Aorta (tissue), 5 donors: Measurements from ENCODE around the gene PRKAG2. TPM values are rescaled to one million over a fixed set of nuclear protein-coding genes. Genes with fewer than 3 reads are reported as not detected.

Experiments used
- ATAC-seq: fragments of 200-7000 bp; cut with Tn5 transposase; one replicate; pipeline ENCODE4 v1.9.1; 2022; ENCODE audit warnings: moderate library complexity; ENCODE audit not compliant: low FRiP score
- DNase-seq, 2 donors: peaks; one replicate each; pipeline ENCODE4 v3.0.0-alpha.2; 2020
- H3K27ac ChIP-seq, 2 donors: one replicate each; pipeline ENCODE4 v1.5.1; 2013; ENCODE audit warnings: low read length in 2 of 2, mild to moderate bottlenecking in 2 of 2, moderate library complexity in 2 of 2, control low read depth in 1 of 2, inconsistent platforms in 1 of 2, low read depth in 1 of 2
- H3K27me3 ChIP-seq, 2 donors: one replicate each; pipeline ENCODE4 v1.6.1; 2013; ENCODE audit warnings: control low read depth in 1 of 2, low read length in 1 of 2, mild to moderate bottlenecking in 1 of 2, moderate library complexity in 1 of 2; ENCODE audit not compliant: insufficient read depth in 2 of 2, control insufficient read depth in 1 of 2
- H3K36me3 ChIP-seq, 2 donors: one replicate each; pipeline ENCODE4 v1.6.1; 2013; ENCODE audit warnings: control low read depth in 1 of 2, low read length in 1 of 2, mild to moderate bottlenecking in 1 of 2; ENCODE audit not compliant: insufficient read depth in 2 of 2, control insufficient read depth in 1 of 2
- H3K4me1 ChIP-seq, 2 donors: one replicate each; pipeline ENCODE4 v1.6.1; 2013; ENCODE audit warnings: low read length in 2 of 2, control low read depth in 1 of 2, mild to moderate bottlenecking in 1 of 2, moderate library complexity in 1 of 2; ENCODE audit not compliant: insufficient read depth in 2 of 2, control insufficient read depth in 1 of 2
- H3K4me3 ChIP-seq, 2 donors: one replicate each; pipeline ENCODE4 v1.5.1; 2013; ENCODE audit warnings: low read length in 2 of 2, control low read depth in 1 of 2, mild to moderate bottlenecking in 1 of 2
- H3K9me3 ChIP-seq: one replicate; pipeline ENCODE4 v1.6.1; 2013; ENCODE audit warnings: mild to moderate bottlenecking, low read length; ENCODE audit not compliant: control insufficient read depth
- WGBS, 2 donors: extraction: QIAGEN DNeasy Blood & Tissue Kit; methylation state at CpG; one replicate each; pipeline ENCODE4 v1.1.7; 2013; 5-methylcytosine and 5-hydroxymethylcytosine counted together
- intact Hi-C, 2 donors: fragments of 100-400 bp; cut with DNase I; formaldehyde crosslinking; loops; one replicate each; pipeline versions ENCODE4 v1.14.2 to v1.15.0; 2022
- polyA plus RNA-seq, 2 donors: library from polyadenylated mRNA; stranded (reverse); fragments of 200-250 nt; gene quantifications; one replicate each; pipeline ENCODE4 v1.2.3, GENCODE V29; 2013
- total RNA-seq, 2 donors: library from RNA; stranded (reverse); fragmentation: NEBNext Ultra II Directional; extraction: Animal tissue kit (Norgen Biotek cat#: 25700); gene quantifications; one replicate each; pipeline ENCODE4 v1.2.1, GENCODE V29; 2021
- donor health status: healthy with polysubstance abuse.
- donor health status: Bipolar disorder and iron deficiency.
- donor health status: DM: no; HTN: no; CAD: no.
- donor health status: DM: no; HTN: no; CAD: no.
- donor health status: DM: yes; HTN: yes; CAD: no.

The PRKAG2 gene
- total and polyA plus RNA-seq, 4 donors = 34.0 to 69.9 (median 52.6) TPM

GRCh38 chr7:151823566-151824372, 53.1 kb downstream of the PRKAG2 start:
- Histone ChIP-seq H3K4me1 (no peaks in the 10 kb centered on the region), H3K27me3 (no peaks in the 10 kb centered on the region), H3K4me3 (no peak overlapping the region), H3K36me3 (no peaks in the 10 kb centered on the region), H3K27ac (no peak overlapping the region), H3K9me3 (no peaks in the 10 kb centered on the region)
- DNase-seq (peak in 1 of 2 donors; percentile 9), ATAC-seq (no peak)
- WGBS, 2 donors = 54 to 64% methylated on average over 8 of the region's 8 CpGs
- intact Hi-C loops = no loop called here

- peak in 1 of 2 donors; percentile 65 for DNase-seq
- ATAC-seq = no peak
Observed at GRCh38 chr7:151822541-151823181, 54.3 kb downstream of the PRKAG2 start.

GRCh38 chr7:151821806-151822540, 54.9 kb downstream of the PRKAG2 start:
- ATAC-seq (no peak), DNase-seq (peak in 1 of 2 donors; percentile 57)
- intact Hi-C loops = no loop called here

More at GRCh38 chr7:151822541-151823181, 54.3 kb downstream of the PRKAG2 start:
- intact Hi-C loops = no loop called here
- no peak overlapping the region for H3K4me3 ChIP-seq
- no peaks in the 10 kb centered on the region for H3K27me3 ChIP-seq
- no peaks in the 10 kb centered on the region for H3K4me1 ChIP-seq
- H3K36me3 ChIP-seq = no peaks in the 10 kb centered on the region
- WGBS, 2 donors = 95 to 96% methylated on average over 17 of the region's 17 CpGs
- no peaks in the 10 kb centered on the region for H3K9me3 ChIP-seq
- H3K27ac ChIP-seq = no peak overlapping the region

GRCh38 chr7:151821226-151821625, 55.7 kb downstream of the PRKAG2 start:
- ATAC-seq (no peak), DNase-seq (peak in 1 of 2 donors; percentile 25)
- Histone ChIP-seq H3K27me3 (no peaks in the 10 kb centered on the region), H3K4me1 (no peaks in the 10 kb centered on the region), H3K27ac (no peak overlapping the region), H3K4me3 (no peak overlapping the region), H3K9me3 (no peaks in the 10 kb centered on the region), H3K36me3 (no peaks in the 10 kb centered on the region)
- 93 to 94% methylated on average over 4 of the region's 4 CpGs for WGBS, 2 donors
- intact Hi-C loops = no loop called here

More at GRCh38 chr7:151821806-151822540, 54.9 kb downstream of the PRKAG2 start:
- Histone ChIP-seq H3K4me1 (no peaks in the 10 kb centered on the region), H3K27me3 (no peaks in the 10 kb centered on the region), H3K4me3 (no peak overlapping the region), H3K9me3 (no peaks in the 10 kb centered on the region), H3K36me3 (no peaks in the 10 kb centered on the region), H3K27ac (no peak overlapping the region)
- WGBS, 2 donors = 91 to 93% methylated on average over 20 of the region's 20 CpGs

DNA sequence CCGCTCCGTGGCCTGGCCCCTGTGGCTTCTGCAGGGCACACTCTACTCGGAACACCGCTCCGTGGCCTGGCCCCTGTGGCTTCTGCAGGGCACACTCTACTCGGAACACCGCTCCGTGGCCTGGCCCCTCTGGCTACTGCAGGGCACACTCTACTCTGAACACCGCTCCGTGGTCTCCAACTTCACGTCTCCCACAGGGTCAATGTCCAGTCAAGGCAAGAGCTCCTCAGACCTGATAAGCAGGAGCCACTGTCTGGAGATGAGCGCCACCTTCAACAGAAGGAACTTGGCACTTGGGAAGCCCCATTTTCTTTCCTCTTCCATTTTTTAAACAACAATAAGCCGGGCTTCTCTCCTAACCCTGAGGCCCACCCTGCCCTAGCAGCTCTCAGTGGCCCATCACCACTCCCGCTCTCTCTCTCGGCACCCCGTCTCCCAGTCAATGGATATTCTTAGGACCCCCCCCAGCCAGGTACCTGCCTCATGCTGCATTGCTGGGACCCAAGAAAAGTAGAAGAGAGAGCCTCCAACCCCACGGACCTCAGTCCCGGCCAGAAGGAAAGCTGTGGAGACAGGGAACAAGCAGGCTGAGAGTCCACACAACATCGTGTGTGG, 56.3 kb downstream of the PRKAG2 start:
- no peaks in the 10 kb centered on the region for H3K27me3 ChIP-seq
- H3K27ac ChIP-seq = no peak overlapping the region
- no peaks in the 10 kb centered on the region for H3K36me3 ChIP-seq
- DNase-seq (peak in 1 of 2 donors; percentile 52), ATAC-seq (no peak)
- no peaks in the 10 kb centered on the region for H3K4me1 ChIP-seq
- H3K4me3 ChIP-seq = no peak overlapping the region
- intact Hi-C loops = no loop called here
- H3K9me3 ChIP-seq = no peaks in the 10 kb centered on the region
- 81 to 83% methylated on average over 13 to 14 of the region's 19 CpGs for WGBS, 2 donors

DNA sequence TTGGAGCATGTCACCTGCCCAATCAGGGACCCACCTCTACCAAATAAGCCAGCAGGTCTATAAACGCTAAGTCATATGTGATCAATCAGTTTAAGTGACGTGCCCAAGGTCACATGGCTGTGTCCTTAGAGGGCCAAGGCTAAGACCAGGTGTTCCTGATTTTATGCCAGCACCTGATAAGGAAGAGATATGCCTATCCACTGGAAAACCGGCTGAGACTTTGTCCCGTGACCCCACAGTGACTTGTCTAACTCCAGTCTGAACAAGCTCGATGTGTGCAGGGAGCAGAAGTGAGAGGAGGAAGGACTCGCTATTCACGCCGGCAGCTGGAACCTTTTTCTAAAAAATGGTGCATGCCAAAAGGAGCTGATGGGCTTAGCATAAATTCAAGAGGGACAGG, 57.0 kb downstream of the PRKAG2 start:
- DNase-seq = no peak

GRCh38 chr7:151818674-151819519, 58.0 kb downstream of the PRKAG2 start:
- H3K27ac ChIP-seq = no peak overlapping the region
- intact Hi-C loops = no loop called here

More for the DNA sequence above, 57.0 kb downstream of the PRKAG2 start:
- H3K27me3 ChIP-seq = no peaks in the 10 kb centered on the region
- H3K4me3 ChIP-seq = no peak overlapping the region
- no peak overlapping the region for H3K27ac ChIP-seq
- no peaks in the 10 kb centered on the region for H3K4me1 ChIP-seq
- no peaks in the 10 kb centered on the region for H3K9me3 ChIP-seq
- intact Hi-C loops = no loop called here
- H3K36me3 ChIP-seq = no peaks in the 10 kb centered on the region
- 93 to 96% methylated on average over 8 of the region's 8 CpGs for WGBS, 2 donors
- ATAC-seq = no peak

More at GRCh38 chr7:151818674-151819519, 58.0 kb downstream of the PRKAG2 start:
- Histone ChIP-seq H3K27me3 (no peaks in the 10 kb centered on the region), H3K36me3 (no peaks in the 10 kb centered on the region), H3K9me3 (no peaks in the 10 kb centered on the region), H3K4me1 (no peaks in the 10 kb centered on the region), H3K4me3 (no peak overlapping the region)
- DNase-seq (peak in 1 of 2 donors; percentile 67), ATAC-seq (no peak)
- 83 to 88% methylated on average over 18 of the region's 18 CpGs for WGBS, 2 donors
